HG03558 (cell line): ENCODE results near the gene JAK1.
"Not testable (repeated sequence)": the region's sequence is repeated elsewhere in the genome, so short reads cannot be mapped to it uniquely, and the experiment has no call there.

Experiments used
- ATAC-seq: cut with Tn5 transposase; IDR thresholded peaks from one replicate; pipeline ENCODE4 v1.9.1; 2021; ENCODE audit warnings: moderate number of reproducible peaks; ENCODE audit not compliant: unreplicated experiment; ENCODE audit errors: extremely low read depth

Gene JAK1

GRCh38 chr1:64925594-64925993 lies 40.8 kb downstream of the JAK1 start:
- ATAC-seq, result no peak

DNA sequence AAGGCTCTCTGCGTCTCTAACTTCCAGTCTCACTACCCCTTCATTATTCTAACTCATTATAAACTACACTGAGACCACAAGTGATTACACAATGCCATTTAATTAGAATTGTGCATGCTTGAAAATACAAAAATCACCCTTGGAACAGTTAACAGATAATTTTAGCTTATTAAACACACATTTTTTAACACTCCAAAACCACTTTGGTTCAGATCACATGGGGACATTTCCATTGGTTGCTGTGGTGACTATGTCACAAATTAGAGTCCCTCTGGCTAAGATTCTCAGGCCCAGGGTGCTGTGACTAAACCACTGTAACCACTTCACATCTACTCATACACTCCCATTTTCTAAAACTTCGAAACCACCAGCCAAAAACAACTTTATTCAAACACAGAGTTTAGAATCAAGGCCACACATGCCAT lies 43.0 kb downstream of the JAK1 start:
- no peak for ATAC-seq

GRCh38 chr1:64922336-64922735 lies 44.0 kb downstream of the JAK1 start:
- no peak for ATAC-seq

DNA sequence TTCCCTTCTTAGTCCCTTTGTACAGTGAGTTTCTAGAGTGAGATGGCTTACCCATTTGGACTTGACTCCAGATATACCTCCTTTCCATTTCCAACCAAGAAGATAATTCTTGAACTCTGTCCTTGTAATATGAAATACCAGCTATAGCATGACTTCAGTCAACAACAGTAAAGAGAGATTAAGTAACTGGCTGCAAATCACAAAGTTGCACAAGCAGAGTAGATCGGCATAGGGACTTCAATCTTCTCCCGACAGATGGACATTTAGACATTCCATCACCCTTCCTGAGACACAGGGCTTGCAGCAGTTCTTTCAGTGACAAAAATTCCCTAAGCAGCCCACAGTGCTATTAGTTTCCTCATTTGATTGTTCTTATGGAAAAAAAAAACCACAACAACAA lies 44.6 kb downstream of the JAK1 start:
- ATAC-seq, result no peak

- no peak for ATAC-seq
These were observed 45.3 kb downstream of the JAK1 start for GRCh38 chr1:64920941-64921589.

- not testable (repeated sequence) for ATAC-seq
These were observed 47.2 kb downstream of the JAK1 start for GRCh38 chr1:64919120-64919519.

DNA sequence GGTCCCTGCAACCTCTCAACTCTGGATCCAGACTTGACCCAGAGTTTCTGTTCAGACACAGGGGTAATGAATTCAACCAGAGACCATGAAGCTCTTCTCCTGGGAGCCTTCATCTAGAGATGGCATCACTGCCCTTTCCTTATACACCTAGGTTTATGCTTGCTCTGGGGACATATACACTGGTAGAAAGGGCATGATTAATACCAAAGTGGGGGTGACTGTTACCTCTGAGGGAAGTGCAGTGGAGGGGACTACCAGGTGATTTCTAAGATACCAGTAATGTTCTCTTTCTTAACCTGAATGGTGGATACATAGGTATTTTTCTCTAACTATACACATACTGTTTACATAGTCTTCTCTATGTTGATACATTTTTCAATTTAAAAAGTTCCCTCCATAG lies 48.4 kb downstream of the JAK1 start:
- no peak for ATAC-seq

DNA sequence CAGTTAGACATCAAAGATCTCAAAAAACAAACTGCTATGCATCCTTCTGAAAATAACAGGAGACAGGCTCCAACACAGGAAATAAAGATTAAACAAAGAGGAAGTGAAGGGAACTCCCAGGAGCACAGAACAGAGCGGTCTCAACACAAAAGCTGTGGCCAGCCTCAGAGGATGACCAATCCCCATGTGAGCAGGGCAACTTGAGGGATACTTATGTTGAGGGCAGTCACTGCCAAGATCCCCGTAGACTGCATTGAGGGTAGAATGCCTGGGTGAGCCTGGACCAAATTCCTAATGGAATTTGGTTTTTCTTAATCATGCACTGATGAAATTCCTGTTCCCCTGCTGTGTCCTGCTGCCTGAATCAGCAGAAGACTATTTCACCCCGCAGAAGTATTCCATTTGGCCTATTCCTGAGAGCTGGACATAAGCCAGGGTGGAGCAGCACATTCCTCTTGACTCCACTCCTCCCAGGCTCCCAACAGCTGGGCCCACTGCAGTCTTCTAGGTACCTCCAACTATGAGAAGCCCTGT lies 49.0 kb downstream of the JAK1 start:
- ATAC-seq, result no peak

GRCh38 chr1:64915381-64916274 lies 50.7 kb downstream of the JAK1 start:
- no peak for ATAC-seq

DNA sequence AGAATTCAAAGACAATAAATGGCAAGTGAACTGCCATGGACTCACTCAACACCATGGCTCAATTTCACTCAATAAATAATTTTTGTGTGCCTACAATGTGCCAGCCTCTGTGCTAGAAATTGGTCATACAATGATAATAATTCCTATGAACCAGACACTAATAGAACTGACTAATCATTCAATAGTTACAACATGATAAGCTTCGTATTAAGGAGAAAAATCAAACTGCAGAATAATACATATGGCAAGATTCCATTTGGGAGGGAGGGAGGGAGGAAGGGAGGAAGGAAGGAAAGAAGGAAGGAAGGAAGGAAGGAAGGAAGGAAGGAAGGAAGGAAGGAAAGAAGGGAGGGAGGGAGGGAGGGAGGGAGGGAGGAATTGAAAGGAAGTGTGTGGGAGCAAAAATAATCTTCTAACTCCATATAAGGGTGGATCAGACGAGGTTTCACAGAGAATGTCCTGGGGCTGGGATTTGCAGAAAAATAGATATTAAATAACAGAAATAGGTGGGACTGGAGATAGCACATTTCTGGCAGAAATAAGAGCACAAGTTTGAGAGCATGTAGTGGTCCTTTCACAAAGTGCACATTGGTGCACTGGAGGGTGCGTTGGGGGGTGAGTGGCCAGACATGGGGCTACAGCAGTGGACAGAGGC lies 52.9 kb downstream of the JAK1 start:
- no peak for ATAC-seq

GRCh38 chr1:64912191-64912590 lies 54.2 kb downstream of the JAK1 start:
- ATAC-seq, result no peak

GRCh38 chr1:64911326-64911725 lies 55.0 kb downstream of the JAK1 start:
- no peak for ATAC-seq

GRCh38 chr1:64909031-64909430 lies 57.3 kb downstream of the JAK1 start:
- no peak for ATAC-seq

DNA sequence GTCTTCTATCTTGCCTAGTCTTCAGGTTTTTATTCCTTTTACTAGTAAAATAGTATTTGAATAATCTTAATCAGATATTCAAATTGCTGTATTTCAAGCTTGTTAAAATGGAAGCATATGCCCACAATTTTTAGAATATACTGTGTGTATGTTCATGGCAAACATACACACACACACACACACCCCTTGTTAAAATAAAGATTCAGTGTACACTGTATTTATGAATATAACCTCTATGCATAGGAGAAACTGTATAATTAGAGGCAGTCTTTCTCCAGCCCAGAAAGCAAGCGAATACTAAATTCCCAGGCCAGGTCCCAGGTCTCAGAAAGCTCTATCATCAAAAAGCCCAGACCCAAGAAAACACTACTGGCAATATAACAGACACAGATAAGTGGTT lies 57.8 kb downstream of the JAK1 start:
- no peak for ATAC-seq

DNA sequence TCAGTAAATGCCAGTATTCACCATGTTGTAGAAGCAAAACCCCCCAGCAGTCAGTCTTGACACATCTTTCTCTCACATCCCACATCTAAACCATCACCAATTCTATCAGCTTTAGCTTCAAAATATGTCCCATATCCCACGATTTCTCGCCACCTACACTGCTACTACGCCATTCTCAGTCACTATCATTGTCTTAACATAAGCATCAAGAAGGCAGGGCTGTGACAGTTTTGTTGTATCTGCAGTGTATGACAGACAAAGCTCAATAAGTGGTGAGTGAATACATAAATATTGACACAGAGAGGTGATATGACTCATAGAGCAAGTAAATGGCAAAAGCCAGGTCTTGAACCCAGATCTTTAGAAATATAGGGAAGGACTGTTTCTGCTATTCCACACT lies 59.9 kb downstream of the JAK1 start:
- no peak for ATAC-seq

GRCh38 chr1:64903593-64903992 lies 62.8 kb downstream of the JAK1 start:
- no peak for ATAC-seq

DNA sequence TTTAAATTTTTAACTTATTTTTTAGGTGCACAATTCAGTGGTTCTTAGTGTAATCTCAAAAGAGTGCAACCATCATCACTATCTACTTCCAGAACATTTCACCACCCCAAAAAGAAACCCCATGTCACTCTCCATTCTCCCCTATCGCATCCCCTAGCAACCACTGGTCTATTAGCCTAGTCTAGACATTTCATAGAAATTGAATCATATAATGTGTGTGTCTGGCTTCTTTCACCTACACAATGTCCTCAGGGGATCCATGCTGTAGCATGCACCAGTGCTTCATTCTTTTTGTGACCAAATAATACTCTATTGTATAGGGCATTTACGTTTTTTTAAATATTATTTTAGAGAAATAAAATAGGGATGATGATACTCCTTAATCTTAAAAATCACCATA lies 64.7 kb downstream of the JAK1 start:
- ATAC-seq, result no peak

GRCh38 chr1:64900916-64901315 lies 65.4 kb downstream of the JAK1 start:
- no peak for ATAC-seq

GRCh38 chr1:64898107-64898861 lies 68.1 kb downstream of the JAK1 start:
- peak; percentile 39 for ATAC-seq

DNA sequence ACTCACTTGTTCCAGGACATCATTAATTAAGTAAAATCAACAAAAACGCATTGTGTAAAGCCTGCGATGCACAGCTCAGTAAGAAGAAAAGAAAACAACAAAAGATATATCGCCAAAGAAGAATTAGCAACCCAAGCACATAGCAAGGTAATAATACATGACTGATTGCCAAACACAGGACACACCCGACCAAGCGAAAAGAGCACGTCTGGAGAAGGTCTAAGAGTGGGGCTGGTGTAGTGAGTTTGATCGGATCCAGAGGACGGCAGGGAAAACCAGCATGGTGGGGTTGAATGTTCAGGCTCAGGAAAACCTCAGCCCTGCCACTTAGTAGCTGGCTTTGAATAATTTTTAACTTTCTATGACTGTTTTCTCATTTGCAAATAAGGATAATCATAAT lies 69.8 kb downstream of the JAK1 start:
- no peak for ATAC-seq
